Fibroblast of lung (primary cell): ENCODE data around the gene CCNB3.

Experiments used
- CTCF ChIP-seq, 2 donors: IDR thresholded peaks in 1 of 2; conservative IDR thresholded peaks in 1 of 2; 1 replicate in 1 of 2; 2 replicates in 1 of 2; pipeline ENCODE4 v1.5.1; 2011 to 2012; ENCODE audit warnings: low read length in 2 of 2, control low read depth in 1 of 2, inconsistent platforms in 1 of 2, low read depth in 1 of 2, mild to moderate bottlenecking in 1 of 2
- EZH2 ChIP-seq: IDR thresholded peaks from 2 replicates; pipeline ENCODE4 v1.5.1; 2012; ENCODE audit warnings: low read length, control low read depth, mild to moderate bottlenecking; ENCODE audit errors: missing control alignments

DNA sequence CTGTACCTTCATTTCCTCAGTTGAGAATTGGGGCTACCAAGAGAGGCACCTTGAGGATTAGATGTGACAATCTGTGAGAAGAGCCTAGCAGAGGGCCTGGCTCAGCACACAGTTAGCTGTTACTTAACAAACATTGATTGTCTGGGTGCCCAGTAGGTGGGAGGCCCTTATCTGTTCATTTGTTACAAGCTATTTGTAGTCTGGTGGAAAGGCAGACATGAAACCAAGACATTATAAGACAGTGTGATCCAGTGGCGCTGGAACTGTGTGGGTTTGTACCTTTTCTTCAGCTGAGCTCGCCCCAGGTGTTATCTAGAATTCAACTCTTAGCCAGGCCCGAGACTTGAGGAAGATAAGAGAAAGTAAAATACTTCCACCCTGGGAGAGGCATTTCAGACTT is 20.7 kb upstream of the CCNB3 start:
- no peak for TF ChIP-seq EZH2
- TF ChIP-seq CTCF (conservative IDR thresholded peaks at IDR 0.05 in 1 of 2, IDR thresholded peaks at IDR 0.05 in 1 of 2; ENCODE audit: low read depth in 1 of 2, low read length in 2 of 2), result no peak
